Measurements from ENCODE around the gene ARHGDIA. TPM values are rescaled to one million over a fixed set of nuclear protein-coding genes. Genes with fewer than 3 reads are reported as not detected.
"Not testable (repeated sequence)": the region's sequence is repeated elsewhere in the genome, so short reads cannot be mapped to it uniquely, and the experiment has no call there.

The ARHGDIA gene
- polyA plus RNA-seq, 3 donors: 145 to 242 (median 217) TPM

GRCh38 chr17:81858170-81858966, 12.8 kb downstream of the ARHGDIA start:
- no peak for DNase-seq (ENCODE audit: extremely low read depth in 1 of 11, low read depth in 9 of 11, low spot score in 4 of 11)

GRCh38 chr17:81854974-81855774, 16.0 kb downstream of the ARHGDIA start:
- DNase-seq (ENCODE audit: extremely low read depth in 1 of 11, low read depth in 9 of 11, low spot score in 4 of 11): no peak

DNA sequence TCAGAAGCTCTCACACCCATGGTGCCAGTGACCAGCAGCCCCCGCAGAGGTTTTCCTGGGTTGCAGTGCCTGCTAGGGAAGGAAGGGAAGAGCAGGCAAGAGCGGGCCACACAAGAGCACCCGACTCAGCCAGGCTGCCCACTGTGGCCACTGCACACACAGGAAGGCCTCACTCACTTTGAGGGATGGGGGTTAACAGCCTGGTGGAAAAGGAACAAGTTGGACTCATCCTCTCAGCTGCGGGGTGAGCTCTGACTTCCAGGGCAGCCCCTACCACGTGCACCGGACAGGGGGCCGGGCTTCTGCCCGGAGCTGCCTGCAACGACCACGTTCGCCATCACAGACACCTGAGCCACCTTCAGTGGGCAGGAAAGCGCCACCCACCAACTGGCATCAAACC, 18.9 kb downstream of the ARHGDIA start:
- no peak for DNase-seq (ENCODE audit: extremely low read depth in 1 of 11, low read depth in 9 of 11, low spot score in 4 of 11)

DNA sequence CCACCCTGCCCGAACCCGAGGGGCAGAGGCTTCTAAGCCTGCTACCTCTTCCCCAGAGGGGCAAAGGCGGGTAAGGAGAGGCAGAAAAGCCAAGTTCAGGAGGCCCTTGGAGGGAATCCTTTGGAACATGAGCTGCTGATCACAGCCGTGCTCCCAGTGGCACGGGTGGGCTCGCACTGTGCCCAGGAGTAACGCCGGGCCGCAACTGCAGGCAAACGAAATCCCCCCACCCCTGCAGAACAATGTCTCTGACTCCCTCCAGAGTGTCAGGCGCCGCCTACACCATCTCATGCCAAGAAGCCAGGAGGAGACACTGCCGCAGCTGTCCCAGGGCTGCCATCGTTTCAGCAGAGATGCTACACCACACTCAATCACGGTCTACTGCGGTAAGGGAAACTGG, 19.7 kb downstream of the ARHGDIA start:
- DNase-seq (ENCODE audit: extremely low read depth in 1 of 11, low read depth in 9 of 11, low spot score in 4 of 11): no peak

DNA sequence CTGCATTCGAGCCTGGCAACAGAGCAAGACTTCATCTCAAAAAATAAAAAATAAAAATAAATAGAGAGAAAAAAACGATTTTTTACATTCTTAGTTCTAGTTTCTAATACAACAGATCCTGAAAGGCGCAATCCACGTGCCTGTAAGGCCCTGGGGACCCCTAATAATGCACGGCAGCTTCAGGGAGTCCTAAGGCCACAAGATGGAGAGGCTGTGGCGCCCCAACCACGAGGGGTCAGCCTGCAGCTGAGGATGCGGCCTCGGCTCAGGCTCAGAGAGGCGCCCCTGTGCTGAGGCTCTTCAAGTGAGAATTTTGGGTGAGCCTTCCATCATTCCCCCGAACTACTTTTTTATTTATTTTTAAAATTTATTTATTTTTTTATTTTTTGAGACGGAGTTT, 21.7 kb downstream of the ARHGDIA start:
- no peak for DNase-seq (ENCODE audit: extremely low read depth in 1 of 11, low read depth in 9 of 11, low spot score in 4 of 11)

- DNase-seq (ENCODE audit: extremely low read depth in 1 of 11, low read depth in 9 of 11, low spot score in 4 of 11): no peak
These were observed 24.1 kb downstream of the ARHGDIA start for GRCh38 chr17:81846743-81847689.

DNA sequence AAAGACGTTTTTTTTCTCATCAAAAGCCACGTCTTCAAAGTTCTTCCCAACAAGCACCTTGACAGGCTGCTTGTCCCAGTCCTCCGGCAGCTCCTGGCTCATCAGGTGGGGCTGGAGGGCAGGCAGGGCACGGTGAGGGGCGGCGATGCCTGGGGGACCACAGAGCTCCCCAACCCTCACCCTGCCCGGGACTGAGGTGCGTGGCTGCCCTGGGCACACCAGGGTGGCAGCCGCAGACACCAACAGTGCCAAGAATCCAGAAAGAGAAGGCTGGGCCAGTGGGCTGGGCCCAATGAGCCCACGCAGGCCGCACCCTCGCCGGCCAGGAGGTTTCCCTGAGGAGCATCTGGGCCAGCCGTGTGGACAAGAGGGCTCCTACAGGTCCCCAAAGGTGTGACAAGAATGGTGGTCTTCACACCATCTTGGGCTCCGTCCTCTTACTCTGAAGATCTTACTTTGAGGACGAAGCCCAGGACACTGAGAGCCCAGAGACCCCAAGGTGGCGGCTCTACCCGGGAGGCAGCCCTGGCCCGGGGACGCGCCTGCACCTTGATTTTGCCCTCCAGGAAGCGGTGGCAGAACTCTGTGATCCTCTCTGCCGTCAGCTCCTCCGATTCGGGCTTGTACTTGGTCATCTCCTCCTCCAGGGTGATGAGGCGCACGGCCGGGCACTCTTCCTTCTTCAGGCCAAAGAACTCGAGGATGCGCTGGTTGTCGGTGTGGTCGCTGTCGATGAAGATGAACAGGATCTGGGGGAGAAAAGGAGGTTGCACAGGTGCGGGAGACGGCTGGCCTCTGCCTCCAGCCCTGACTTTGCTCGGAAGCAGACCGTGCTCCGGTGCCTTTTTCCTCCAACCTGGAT, 25.0 kb downstream of the ARHGDIA start:
- no peak for DNase-seq (ENCODE audit: extremely low read depth in 1 of 11, low read depth in 9 of 11, low spot score in 4 of 11)

DNA sequence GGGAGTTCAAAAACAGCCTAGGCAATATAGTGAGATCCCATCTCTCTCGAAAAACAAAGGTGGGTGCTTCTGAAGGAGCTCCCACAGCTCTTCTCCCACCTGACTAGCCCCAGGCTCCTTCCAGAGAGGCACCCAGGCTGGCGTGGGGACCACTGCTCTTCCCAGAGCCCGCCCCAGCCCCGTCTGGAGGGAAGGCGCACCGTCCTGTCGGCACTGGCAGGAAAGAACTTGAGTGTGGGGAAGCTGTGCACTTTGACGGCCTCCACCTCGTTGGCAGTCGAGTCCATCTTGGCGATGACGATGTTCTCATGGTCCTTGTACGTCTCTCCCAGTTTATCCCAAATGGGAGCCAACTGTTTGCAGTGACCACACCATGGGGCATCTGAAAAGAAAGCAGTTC, 25.8 kb downstream of the ARHGDIA start:
- DNase-seq (ENCODE audit: extremely low read depth in 1 of 11, low read depth in 9 of 11, low spot score in 4 of 11): no peak

DNA sequence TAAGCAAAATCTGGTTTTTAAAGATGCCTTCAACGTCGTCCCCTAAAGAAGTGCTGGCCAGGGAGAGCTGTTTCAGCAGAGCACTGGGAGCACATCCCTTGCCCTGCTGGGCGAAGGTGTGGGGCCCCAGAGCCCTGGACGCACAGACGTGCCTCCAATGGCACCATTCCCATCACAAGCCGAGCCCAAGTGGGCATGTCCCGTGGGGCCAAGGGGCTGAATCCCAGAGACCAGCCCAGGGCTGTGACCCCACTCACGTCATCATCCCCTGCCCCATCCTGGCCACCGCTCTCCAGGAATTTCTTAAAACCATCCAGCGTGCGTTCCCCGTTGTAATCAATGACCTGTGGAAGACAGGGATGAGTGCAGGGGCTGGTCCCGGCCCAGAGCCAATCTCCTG, 26.2 kb downstream of the ARHGDIA start:
- DNase-seq (ENCODE audit: extremely low read depth in 1 of 11, low read depth in 9 of 11, low spot score in 4 of 11): no peak

- no peak for DNase-seq (ENCODE audit: extremely low read depth in 1 of 11, low read depth in 9 of 11, low spot score in 4 of 11)
These were observed 26.7 kb downstream of the ARHGDIA start for GRCh38 chr17:81844327-81844851.

GRCh38 chr17:81843713-81844326, 27.3 kb downstream of the ARHGDIA start:
- DNase-seq (ENCODE audit: extremely low read depth in 1 of 11, low read depth in 9 of 11, low spot score in 4 of 11): no peak

- no peak for DNase-seq (ENCODE audit: extremely low read depth in 1 of 11, low read depth in 9 of 11, low spot score in 4 of 11)
These were observed 28.2 kb downstream of the ARHGDIA start for GRCh38 chr17:81842725-81843504.

- no peak for DNase-seq (ENCODE audit: extremely low read depth in 1 of 11, low read depth in 9 of 11, low spot score in 4 of 11)
These were observed 28.8 kb downstream of the ARHGDIA start for GRCh38 chr17:81842378-81842724.

DNA sequence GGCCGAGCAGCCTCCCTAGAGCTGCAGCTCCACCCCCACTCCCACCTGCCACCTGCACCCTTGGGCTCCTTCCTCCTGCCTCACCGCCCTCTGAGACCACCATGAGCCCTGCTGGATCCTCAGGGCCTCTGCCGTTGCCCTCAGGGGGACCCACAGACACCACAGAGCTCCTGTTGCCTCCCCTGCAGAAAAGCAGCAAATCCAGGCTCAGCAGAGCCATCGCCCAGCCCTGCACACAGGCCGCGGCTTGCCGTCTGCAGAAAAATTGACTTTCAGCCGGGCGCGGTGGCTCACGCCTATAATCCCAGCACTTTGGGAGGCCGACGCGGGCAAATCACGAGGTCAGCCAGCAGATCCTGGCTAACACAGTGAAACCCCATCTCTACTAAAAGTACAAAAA, 29.3 kb downstream of the ARHGDIA start:
- no peak for DNase-seq (ENCODE audit: extremely low read depth in 1 of 11, low read depth in 9 of 11, low spot score in 4 of 11)

DNA sequence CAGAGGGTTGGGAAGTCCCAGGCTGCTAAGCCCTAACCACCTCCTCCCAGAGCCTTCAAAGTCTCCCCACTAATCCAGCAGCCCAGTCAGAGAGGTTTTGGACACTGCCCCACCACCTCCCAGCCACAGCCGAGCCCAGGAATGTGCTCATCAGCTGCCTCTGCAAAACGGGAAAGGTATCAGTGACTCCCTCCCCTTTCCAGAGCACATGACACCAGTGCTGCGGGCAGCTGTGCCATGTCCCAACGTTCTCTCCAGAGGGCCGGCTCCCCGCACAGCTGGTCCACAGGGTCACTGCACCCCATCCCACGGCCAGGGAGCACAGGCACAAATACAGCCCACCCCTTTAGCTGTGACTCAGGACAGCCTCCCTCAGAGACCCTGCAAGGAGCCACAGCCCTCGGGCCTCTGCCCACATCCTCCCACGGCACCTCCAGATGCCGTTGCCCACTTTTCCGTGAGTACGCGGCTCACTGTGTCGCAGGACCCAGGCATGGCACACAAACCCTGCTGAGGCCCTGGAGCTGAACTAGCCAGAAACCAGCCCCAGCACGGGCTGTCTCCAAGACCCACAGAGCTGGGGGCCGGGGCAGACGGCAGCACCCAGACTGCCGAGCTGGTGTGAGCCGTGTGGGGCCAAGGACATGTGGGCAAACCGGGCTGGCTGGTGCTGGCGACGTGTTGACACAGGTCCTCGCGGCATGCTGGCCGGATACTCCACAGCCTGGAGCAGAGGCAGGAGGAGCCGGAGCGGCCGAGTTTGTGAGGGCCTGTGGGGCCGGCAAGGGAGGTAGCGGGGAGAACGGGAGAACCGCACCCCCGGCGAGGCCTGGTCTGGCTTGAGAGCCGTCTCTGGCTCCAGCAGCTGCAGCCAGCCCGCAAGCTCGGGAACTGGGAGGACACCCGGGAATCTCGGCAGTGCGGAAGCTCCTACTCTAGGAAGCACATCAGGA, 30.0 kb downstream of the ARHGDIA start:
- DNase-seq (ENCODE audit: extremely low read depth in 1 of 11, low read depth in 9 of 11, low spot score in 4 of 11): no peak

DNA sequence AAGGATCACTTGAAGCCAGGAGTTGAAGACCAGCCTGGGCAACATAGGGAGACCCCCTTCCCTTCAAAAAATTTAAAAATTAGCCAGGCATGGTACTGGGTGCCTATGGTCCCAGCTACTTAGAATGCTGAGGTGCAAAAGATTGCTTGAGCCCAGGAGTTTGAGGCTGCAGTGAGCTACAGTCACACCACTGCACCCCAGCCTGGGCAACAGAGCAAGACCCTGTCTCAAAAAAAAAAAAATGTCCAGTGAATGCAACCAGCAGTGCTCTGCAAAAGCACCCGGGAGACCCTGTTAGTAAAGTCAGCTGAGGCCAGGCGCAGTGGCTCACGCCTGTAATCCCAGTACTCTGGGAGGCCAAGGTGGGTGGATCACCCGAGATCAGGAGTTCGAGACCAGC, 31.1 kb downstream of the ARHGDIA start:
- DNase-seq (ENCODE audit: extremely low read depth in 1 of 11, low read depth in 9 of 11, low spot score in 4 of 11): not testable (repeated sequence)

All from renal cortex interstitium (tissue), 11 donors.